SKM-1 (cell line): ENCODE data around the gene FBN1.

ENCODE experiments used
- DNase-seq: peaks from one replicate; lab custom pipeline; 2025; ENCODE audit not compliant: unreplicated experiment; lab: John Stamatoyannopoulos, UW

The FBN1 gene

GRCh38 chr15:48408327-48408726, 237.2 kb downstream of the FBN1 start:
- no peak for DNase-seq

DNA sequence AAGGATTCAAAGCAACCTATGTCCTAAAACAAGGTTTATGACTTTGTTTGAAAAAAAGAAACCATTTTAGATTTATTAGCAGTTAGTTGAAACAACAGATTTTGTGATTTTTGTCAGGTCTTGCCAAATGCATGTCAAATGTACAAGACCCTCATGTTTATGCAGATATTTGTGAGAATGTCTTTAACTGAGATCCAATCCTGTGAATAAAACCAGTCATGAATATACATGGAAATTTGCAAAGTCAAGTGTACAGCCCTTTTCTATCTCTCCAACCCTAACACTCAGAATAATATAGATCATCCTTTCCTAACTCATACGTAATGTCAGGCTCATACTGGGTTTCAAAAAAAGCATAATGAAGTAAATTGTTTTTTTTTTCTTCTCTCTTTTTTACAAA, 237.9 kb downstream of the FBN1 start:
- no peak for DNase-seq

GRCh38 chr15:48406911-48407310, 238.6 kb downstream of the FBN1 start:
- no peak for DNase-seq

DNA sequence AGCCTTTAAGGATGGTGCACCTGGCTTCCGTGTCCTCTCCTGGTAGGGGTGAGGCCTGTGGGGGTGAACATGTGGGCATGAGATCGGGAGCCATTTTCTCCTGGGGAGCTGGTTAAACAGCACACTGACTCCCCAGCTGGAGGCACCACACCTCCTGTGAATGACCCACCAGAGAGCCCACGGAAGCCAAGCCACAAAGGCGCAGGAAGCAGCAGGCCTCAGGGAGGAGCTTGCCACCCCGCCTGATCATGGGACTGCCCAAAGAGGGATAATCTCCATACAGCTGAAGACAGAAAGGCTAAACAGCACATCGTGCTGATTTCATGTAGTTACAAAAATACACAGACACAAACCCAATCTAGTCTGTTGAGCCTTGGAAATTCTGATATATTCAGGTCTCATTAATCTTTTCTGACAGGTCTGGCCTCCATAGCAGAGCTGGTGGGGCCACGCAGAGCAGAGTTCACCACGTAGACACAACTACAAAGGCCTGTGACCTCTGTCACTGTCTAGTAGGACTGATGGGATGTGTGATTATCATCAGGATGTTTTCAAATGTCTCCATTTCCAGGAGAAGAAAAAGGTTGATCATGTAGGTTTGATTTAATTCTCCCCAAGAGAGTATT, 239.1 kb downstream of the FBN1 start:
- no peak for DNase-seq

GRCh38 chr15:48402427-48403177, 242.9 kb downstream of the FBN1 start:
- DNase-seq, result no peak

DNA sequence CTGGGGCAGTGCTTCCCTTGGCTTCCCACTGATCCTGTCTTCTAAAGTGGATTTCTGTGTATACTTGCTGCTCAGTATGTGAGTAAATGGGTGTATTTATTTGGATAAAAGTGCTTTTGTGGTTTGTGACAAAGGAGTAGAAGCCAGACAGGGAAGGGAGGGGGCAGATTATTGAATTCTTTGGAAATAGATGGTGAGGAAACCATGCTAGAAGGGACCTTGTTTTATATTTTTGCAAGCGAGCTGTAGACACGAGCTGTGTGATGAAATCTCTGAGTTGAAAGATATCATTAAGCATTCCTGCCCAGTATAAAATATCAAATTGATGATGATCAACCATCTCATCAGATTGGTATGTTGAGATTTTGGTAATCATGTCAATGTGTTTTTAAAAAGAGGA, 245.4 kb downstream of the FBN1 start:
- DNase-seq, result no peak

DNA sequence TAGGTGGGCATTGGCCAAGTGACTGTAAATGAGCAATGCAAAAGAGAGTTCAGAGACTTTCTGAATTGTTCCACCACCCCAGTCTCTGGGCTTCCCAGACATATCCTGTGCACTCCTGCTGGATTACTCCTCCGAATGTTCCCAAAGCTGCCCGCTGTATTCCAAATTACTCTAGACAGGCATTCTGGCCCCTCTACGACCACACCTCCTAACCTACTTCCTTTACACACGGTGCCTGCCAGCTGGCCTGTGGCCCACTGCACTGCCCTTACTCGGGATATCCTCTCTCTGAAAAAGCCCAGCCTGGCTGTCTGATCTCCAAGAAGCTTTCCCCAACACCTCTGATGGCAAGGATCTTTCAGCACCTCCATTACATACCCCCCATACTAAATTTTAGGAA, 247.7 kb downstream of the FBN1 start:
- no peak for DNase-seq

DNA sequence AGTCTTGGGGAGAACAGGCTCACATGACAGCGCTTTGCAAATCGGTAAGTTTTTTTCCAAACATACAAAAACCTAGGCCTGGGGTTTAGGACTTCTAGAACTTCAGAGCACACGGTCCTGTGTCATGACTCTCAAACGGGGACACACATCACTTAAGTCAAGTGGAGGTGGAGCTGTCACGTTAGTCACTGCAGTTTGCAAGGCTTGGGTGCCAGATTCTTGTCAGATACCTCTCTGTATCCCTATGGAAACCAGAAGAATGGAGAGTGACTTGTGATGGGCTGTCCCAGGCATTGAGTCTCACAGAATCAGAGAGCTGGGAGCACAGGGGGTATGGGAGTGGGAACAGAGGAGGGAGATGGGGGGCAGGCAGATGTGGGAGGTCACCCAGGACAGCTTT, 249.5 kb downstream of the FBN1 start:
- no peak for DNase-seq

- no peak for DNase-seq
These were observed 249.9 kb downstream of the FBN1 start for GRCh38 chr15:48395521-48396011.

GRCh38 chr15:48394970-48395369, 250.5 kb downstream of the FBN1 start:
- no peak for DNase-seq

- no peak for DNase-seq
These were observed 251.6 kb downstream of the FBN1 start for GRCh38 chr15:48393645-48394506.

- DNase-seq, result no peak
These were observed 253.2 kb downstream of the FBN1 start for GRCh38 chr15:48392356-48392755.

DNA sequence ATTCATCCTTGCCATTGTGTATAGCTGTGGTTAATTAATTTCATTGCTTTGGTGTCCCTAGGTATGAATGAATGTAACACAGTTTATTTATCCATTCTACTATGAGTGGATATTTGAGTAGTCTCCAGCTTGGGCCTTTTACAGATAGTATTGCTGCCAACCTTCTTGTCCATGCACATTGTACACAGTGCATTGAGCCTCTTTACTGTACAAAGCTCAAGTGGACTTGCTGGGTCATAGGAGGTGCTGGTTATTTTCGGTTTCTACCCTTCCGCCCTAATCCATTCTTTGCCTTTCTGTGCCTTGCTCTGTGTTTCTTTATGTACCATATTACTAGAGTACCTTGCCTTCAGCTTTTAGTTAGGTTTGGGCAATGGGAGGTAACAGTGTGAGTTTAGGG, 253.6 kb downstream of the FBN1 start:
- no peak for DNase-seq

DNA sequence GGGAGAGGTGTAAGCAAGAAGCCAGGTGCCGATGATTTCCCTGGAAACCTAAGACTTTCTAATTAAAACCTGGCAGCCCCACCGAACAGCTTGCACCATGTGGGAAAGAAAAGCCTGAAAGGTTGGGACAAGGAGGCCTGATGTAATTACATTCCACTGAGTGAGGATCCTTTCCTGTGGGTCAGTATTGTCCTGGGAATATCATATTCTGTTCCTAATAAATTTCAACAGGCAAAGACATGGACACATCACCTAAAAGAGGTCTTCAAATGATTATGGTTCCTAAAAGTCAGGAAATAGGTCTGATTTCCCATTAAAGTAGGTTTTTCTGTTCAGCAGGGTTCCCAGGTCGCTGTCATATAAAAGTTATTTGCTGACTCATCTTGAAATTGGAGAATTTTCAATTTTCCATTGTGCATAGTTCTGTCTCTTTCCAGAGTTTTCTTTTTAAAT, 255.8 kb downstream of the FBN1 start:
- no peak for DNase-seq

GRCh38 chr15:48388910-48389309, 256.6 kb downstream of the FBN1 start:
- no peak for DNase-seq

DNA sequence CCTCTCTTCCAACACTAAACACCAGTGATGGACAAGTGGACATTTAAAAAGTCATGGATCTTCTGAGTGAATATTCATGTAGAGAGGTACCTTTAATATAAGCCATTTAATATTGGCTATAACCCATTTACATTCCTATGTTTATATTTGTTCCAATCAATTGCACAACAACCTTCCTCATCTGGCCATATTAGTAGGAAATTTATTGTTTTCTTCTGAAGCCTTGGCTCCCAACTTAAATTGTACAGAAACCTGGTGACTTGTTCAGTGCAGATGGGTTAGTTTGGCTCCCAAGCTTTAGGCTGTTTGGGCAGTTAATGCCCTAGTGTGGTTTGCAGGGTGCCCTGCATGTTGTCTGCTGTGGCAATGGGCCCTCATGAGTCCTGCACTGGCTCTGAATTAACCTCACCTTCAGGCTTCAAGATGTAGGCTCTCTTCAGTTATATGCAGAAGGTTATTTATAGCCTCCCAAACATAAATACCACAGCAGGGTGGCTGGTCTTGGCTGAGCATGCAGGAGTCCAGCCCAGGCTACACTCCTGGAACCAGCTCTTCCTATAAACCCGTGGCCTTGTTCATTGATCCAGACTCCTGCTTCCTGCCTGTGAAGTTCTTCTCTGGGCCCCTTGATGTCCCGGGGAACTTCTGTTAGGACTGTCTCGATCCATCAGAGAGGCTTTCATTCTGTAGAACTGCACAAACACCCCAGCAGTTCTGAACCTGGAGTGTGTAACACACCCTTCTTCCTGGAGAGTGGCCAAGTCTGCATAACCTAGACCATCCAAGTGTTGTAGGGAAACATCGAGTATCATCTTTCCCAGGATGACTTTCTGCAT, 257.3 kb downstream of the FBN1 start:
- no peak for DNase-seq

GRCh38 chr15:48385031-48385830, 260.3 kb downstream of the FBN1 start:
- DNase-seq, result no peak

DNA sequence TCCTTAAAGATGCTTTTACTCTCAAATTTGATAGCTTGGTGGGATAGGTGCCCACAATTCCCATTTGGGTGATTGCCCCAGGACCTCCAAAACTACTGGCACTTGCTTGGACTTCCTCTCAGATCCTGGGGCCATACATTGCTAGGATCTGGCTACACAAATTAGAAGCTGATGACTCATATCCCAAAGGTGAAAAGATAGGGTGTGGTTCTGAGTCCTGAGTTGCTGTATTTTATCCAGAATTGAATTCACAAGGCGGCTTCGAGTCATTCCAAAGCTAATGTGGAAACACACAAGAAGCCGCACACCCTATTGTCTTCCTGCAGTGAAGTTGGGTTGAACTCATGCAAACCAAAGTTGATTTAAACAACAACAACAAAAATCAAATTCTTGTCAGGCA, 260.9 kb downstream of the FBN1 start:
- no peak for DNase-seq

DNA sequence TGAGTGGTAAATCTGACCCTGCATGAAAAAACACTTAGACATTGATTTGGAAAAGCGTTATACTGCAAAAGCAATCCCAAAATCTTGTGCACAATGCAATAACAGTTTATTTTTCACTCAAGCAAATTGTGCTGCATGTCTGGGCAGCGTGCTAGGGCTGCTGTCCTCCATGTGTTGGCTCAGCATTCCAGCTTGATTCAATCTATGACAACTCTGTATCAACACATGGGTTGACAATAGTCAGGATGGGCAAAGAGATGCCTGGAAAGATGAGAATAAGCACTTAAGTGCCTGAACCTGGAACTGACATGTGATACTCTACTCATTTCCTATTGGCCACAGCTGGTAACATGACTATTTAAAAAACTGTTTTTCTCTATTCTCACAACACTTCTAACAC, 262.5 kb downstream of the FBN1 start:
- no peak for DNase-seq

DNA sequence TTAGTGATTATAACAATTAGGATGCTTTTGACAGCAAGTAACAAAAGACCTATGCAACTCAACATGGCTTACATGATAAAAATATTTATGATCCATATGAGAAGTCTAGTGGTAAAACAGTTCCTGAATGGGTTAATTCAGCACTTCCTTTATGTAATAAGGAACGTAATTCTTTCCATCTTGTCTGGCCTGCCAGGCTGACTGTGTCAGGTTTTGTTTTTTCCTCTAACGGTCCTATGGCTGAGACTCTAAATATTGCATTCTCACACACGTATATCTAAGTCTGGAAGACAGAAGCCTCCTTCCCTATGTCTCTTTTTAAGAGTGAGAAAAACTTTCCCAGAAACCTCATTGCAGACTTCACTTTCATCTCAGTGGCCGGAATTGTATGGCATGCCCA, 263.6 kb downstream of the FBN1 start:
- DNase-seq, result no peak
